ENCODE results near the gene XPO6. TPM values are rescaled to one million over a fixed set of nuclear protein-coding genes. Genes with fewer than 3 reads are reported as not detected.

The XPO6 gene, protein sequence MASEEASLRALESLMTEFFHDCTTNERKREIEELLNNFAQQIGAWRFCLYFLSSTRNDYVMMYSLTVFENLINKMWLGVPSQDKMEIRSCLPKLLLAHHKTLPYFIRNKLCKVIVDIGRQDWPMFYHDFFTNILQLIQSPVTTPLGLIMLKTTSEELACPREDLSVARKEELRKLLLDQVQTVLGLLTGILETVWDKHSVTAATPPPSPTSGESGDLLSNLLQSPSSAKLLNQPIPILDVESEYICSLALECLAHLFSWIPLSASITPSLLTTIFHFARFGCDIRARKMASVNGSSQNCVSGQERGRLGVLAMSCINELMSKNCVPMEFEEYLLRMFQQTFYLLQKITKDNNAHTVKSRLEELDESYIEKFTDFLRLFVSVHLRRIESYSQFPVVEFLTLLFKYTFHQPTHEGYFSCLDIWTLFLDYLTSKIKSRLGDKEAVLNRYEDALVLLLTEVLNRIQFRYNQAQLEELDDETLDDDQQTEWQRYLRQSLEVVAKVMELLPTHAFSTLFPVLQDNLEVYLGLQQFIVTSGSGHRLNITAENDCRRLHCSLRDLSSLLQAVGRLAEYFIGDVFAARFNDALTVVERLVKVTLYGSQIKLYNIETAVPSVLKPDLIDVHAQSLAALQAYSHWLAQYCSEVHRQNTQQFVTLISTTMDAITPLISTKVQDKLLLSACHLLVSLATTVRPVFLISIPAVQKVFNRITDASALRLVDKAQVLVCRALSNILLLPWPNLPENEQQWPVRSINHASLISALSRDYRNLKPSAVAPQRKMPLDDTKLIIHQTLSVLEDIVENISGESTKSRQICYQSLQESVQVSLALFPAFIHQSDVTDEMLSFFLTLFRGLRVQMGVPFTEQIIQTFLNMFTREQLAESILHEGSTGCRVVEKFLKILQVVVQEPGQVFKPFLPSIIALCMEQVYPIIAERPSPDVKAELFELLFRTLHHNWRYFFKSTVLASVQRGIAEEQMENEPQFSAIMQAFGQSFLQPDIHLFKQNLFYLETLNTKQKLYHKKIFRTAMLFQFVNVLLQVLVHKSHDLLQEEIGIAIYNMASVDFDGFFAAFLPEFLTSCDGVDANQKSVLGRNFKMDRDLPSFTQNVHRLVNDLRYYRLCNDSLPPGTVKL
- total RNA-seq (2021), result 124 and 130 TPM in 2 replicates
- long read RNA-seq, full-length matches to known transcripts, result 4 of 59 reads
- long read RNA-seq, partial matches to known transcripts, result 45 of 59 reads
- long read RNA-seq, other reads (novel, unspliced or antisense), result 10 of 59 reads

DNA sequence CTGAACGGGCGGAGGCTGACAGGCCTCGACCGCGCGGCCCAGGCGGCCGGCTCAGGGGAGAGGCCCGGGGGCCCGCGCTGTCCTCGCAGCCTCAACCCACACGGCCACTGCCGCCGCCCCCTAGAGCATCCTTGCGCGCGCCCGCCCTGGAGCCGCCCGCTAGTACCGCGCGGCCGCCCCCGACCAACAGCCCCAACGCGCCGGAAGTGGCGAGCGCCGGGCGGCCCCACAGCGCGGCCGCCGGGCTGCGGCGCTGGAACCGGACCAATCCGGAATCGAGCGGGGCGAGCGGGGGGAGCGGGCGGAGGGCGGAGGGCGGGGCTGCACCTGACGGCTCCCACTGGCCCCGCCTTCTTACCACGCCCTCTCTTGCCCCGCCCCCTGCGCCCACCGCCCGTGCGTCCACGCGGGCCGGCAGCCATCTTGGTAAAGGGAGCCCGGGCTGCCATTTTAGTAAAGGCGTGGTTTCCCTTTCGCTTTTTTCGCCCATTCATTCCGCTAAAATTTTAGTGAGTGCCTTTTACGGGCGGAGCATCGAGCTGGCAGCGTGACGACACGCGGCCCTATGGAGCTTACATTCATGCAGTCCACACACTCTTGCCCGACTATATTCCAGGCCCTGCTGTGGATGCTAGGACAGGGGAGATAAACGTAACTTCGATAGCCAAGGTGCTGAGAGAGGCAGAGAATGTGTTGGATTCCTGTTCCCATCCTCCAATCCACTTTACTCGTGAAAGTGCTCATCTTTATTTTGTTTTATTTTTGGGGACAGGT, at the start of gene XPO6:
TSS of gene XPO6 (minus strand) at position 208 of the 774 bp plus-strand sequence. CDS start 597 bp downstream, outside the sequence.
- Histone ChIP-seq H3K27me3 (ENCODE audit: insufficient read depth, low read length) (no peaks in the 10 kb centered on the region), H3K79me1 (ENCODE audit: insufficient read depth, low read depth, low read length, poor library complexity, severe bottlenecking) (no peaks in the 10 kb centered on the region), H2AFZ (ENCODE audit: low read length) (no peak within 1 kb of the TSS), H3K56ac (ENCODE audit: insufficient read length, low read depth, low read length) (no peak within 1 kb of the TSS), H4K91ac (ENCODE audit: insufficient read length, low read depth, low read length) (no peak within 1 kb of the TSS), H3K4me2 (ENCODE audit: insufficient read depth, insufficient read length, low read length) (peak within 1 kb of the TSS; percentile 70), H3T11ph (ENCODE audit: low read length) (no peak within 1 kb of the TSS), H4K8ac (replicated peaks; ENCODE audit: insufficient read length, low read depth, low read length) (no peak within 1 kb of the TSS), H3K4ac (ENCODE audit: low read depth, low read length) (no peak within 1 kb of the TSS), H4K20me1 (ENCODE audit: control insufficient read depth, insufficient read depth, insufficient read length) (no peaks in the 10 kb centered on the region), H2BK12ac (ENCODE audit: insufficient read length, low read depth, low read length) (no peak within 1 kb of the TSS), H2BK120ac (ENCODE audit: low read depth, low read length, poor library complexity, severe bottlenecking) (no peak within 1 kb of the TSS), H3K79me2 (ENCODE audit: insufficient read depth, low read length) (peaks cover 22% of the 10 kb centered on the region; the same call in 1 of the 2 replicates), H3K18ac (ENCODE audit: insufficient read length, low read depth, low read length) (peak within 1 kb of the TSS; percentile 21), H2BK5ac (ENCODE audit: insufficient read length, low read length) (no peak within 1 kb of the TSS), H2BK15ac (ENCODE audit: low read depth, low read length) (no peak within 1 kb of the TSS), H3K9ac (ENCODE audit: extremely low read depth, insufficient read length, low read length) (peak within 1 kb of the TSS; percentile 6), H3K4me1 (ENCODE audit: insufficient read depth, low read length) (no peaks in the 10 kb centered on the region), H2BK20ac (ENCODE audit: low read depth, low read length, poor library complexity, severe bottlenecking) (no peak within 1 kb of the TSS), H3K14ac (ENCODE audit: insufficient read depth, low read length) (peak within 1 kb of the TSS; percentile 36; the same call in 1 of the 2 replicates), H3K9me3 (ENCODE audit: control insufficient read depth, low read depth, low read length) (no peaks in the 10 kb centered on the region), H3K23me2 (ENCODE audit: insufficient read length, low read depth, low read length, poor library complexity, severe bottlenecking) (no peaks in the 10 kb centered on the region), H2AK5ac (ENCODE audit: insufficient read length, low read length) (no peak within 1 kb of the TSS), H4K5ac (ENCODE audit: insufficient read length, low read depth, low read length) (peak within 1 kb of the TSS; percentile 5), H3K23ac (ENCODE audit: insufficient read length, low read depth, low read length) (no peak within 1 kb of the TSS), H3K27ac (ENCODE audit: insufficient read length, low read depth, low read length) (no peak within 1 kb of the TSS)
- peaks cover 16 to 23% of the 10 kb centered on the region in 2 experiments for H3K4me1 Mint-ChIP-seq
- H3K9me3 Mint-ChIP-seq, result peaks cover 0 to 2% of the 10 kb centered on the region in 2 experiments; a peak in 1 of 5 replicates
- H3K27me3 Mint-ChIP-seq (ENCODE audit: low read depth), result no peaks in the 10 kb centered on the region
- peak within 1 kb of the TSS; percentile 88 to 99 (median 93); a peak in 6 of 7 replicates for H3K27ac Mint-ChIP-seq
- TF ChIP-seq, protein P1, sequence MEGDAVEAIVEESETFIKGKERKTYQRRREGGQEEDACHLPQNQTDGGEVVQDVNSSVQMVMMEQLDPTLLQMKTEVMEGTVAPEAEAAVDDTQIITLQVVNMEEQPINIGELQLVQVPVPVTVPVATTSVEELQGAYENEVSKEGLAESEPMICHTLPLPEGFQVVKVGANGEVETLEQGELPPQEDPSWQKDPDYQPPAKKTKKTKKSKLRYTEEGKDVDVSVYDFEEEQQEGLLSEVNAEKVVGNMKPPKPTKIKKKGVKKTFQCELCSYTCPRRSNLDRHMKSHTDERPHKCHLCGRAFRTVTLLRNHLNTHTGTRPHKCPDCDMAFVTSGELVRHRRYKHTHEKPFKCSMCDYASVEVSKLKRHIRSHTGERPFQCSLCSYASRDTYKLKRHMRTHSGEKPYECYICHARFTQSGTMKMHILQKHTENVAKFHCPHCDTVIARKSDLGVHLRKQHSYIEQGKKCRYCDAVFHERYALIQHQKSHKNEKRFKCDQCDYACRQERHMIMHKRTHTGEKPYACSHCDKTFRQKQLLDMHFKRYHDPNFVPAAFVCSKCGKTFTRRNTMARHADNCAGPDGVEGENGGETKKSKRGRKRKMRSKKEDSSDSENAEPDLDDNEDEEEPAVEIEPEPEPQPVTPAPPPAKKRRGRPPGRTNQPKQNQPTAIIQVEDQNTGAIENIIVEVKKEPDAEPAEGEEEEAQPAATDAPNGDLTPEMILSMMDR (conservative IDR thresholded peaks at IDR 0.05), result no peak
- peaks cover 10 to 27% (median 16%) of the 10 kb centered on the region in 3 experiments; a peak in 6 of 7 replicates for H3K36me3 Mint-ChIP-seq (ENCODE audit: insufficient read depth in 1 of 3, low read depth in 3 of 3)
- peak within 1 kb of the TSS; percentile 86 to 91 for H3K4me3 Mint-ChIP-seq
- peak; percentile 93 for DNase-seq
- no CpG with 5 or more reads among the region's 76 CpGs for WGBS (ENCODE audit: extremely low coverage, insufficient read length, low lambda C conversion rate)

Measured in H9 (cell line).